SIG-M5 treated with dmso at 0.1 percent for 504 hours (cell line): ENCODE results near the gene MCUB.
"Not testable (repeated sequence)": the region's sequence is repeated elsewhere in the genome, so short reads cannot be mapped to it uniquely, and the experiment has no call there.

Experiments
- DNase-seq: peaks from one replicate; lab custom pipeline; 2025; ENCODE audit not compliant: unreplicated experiment; lab: John Stamatoyannopoulos, UW

Gene MCUB

GRCh38 chr4:109576462-109576861, 16.4 kb downstream of the MCUB start:
- no peak for DNase-seq

GRCh38 chr4:109578846-109579245, 18.8 kb downstream of the MCUB start:
- no peak for DNase-seq

- not testable (repeated sequence) for DNase-seq
Observed at GRCh38 chr4:109579997-109580396, 20.0 kb downstream of the MCUB start.

- no peak for DNase-seq
Observed at GRCh38 chr4:109588176-109588575, 28.1 kb downstream of the MCUB start.

- peak; percentile 20 for DNase-seq
Observed at GRCh38 chr4:109589119-109589518, 29.1 kb downstream of the MCUB start.

GRCh38 chr4:109589605-109590004, 29.6 kb downstream of the MCUB start:
- DNase-seq, result no peak

- DNase-seq, result no peak
Observed at GRCh38 chr4:109590905-109591304, 30.9 kb downstream of the MCUB start.

- DNase-seq, result no peak
Observed at GRCh38 chr4:109592367-109592766, 32.3 kb downstream of the MCUB start.

- DNase-seq, result not testable (repeated sequence)
Observed at GRCh38 chr4:109595123-109595522, 35.1 kb downstream of the MCUB start.

GRCh38 chr4:109596420-109597085, 36.5 kb downstream of the MCUB start:
- DNase-seq, result not testable (repeated sequence)

- no peak for DNase-seq
Observed at GRCh38 chr4:109599046-109599652, 39.1 kb downstream of the MCUB start.

GRCh38 chr4:109600431-109600830, 40.4 kb downstream of the MCUB start:
- DNase-seq, result no peak

GRCh38 chr4:109601336-109601735, 41.3 kb downstream of the MCUB start:
- DNase-seq, result no peak

GRCh38 chr4:109607976-109608375, 47.9 kb downstream of the MCUB start:
- DNase-seq, result no peak

GRCh38 chr4:109608879-109609278, 48.8 kb downstream of the MCUB start:
- DNase-seq, result no peak

- no peak for DNase-seq
Observed at GRCh38 chr4:109609431-109609830, 49.4 kb downstream of the MCUB start.

- DNase-seq, result no peak
Observed at GRCh38 chr4:109610489-109610888, 50.4 kb downstream of the MCUB start.

- DNase-seq, result peak; percentile 8
Observed at GRCh38 chr4:109611045-109611646, 51.1 kb downstream of the MCUB start.

GRCh38 chr4:109614015-109614414, 54.0 kb downstream of the MCUB start:
- DNase-seq, result no peak

- DNase-seq, result no peak
Observed at GRCh38 chr4:109614466-109614865, 54.4 kb downstream of the MCUB start.

- DNase-seq, result no peak
Observed at GRCh38 chr4:109615742-109616141, 55.7 kb downstream of the MCUB start.

- no peak for DNase-seq
Observed at GRCh38 chr4:109616243-109616642, 56.2 kb downstream of the MCUB start.
